ENCODE measurements around the gene ERGIC1.

The ERGIC1 gene

GRCh38 chr5:172866802-172867748 lies 33.0 kb downstream of the ERGIC1 start:
- no peak for DNase-seq

- DNase-seq, result no peak
Observed at GRCh38 chr5:172867761-172868435, 33.8 kb downstream of the ERGIC1 start.

GRCh38 chr5:172868436-172868923 lies 34.4 kb downstream of the ERGIC1 start:
- DNase-seq, result no peak

- no peak for DNase-seq
Observed at GRCh38 chr5:172868924-172869591, 35.0 kb downstream of the ERGIC1 start.

- DNase-seq, result no peak
Observed at GRCh38 chr5:172869691-172870090, 35.6 kb downstream of the ERGIC1 start.

- no peak for DNase-seq
Observed at GRCh38 chr5:172870291-172870714, 36.3 kb downstream of the ERGIC1 start.

GRCh38 chr5:172870715-172871461 lies 36.8 kb downstream of the ERGIC1 start:
- DNase-seq, result no peak

- no peak for DNase-seq
Observed at GRCh38 chr5:172871536-172871935, 37.5 kb downstream of the ERGIC1 start.

- no peak for DNase-seq
Observed at GRCh38 chr5:172871982-172872381, 37.9 kb downstream of the ERGIC1 start.

- DNase-seq, result no peak
Observed at GRCh38 chr5:172872997-172873491, 39.0 kb downstream of the ERGIC1 start.

- DNase-seq, result no peak
Observed at GRCh38 chr5:172873513-172873912, 39.5 kb downstream of the ERGIC1 start.

GRCh38 chr5:172874647-172875504 lies 40.8 kb downstream of the ERGIC1 start:
- DNase-seq, result no peak

GRCh38 chr5:172875505-172876279 lies 41.6 kb downstream of the ERGIC1 start:
- no peak for DNase-seq

- DNase-seq, result no peak
Observed at GRCh38 chr5:172876578-172876977, 42.5 kb downstream of the ERGIC1 start.

- DNase-seq, result no peak
Observed at GRCh38 chr5:172877466-172878260, 43.6 kb downstream of the ERGIC1 start.

GRCh38 chr5:172878585-172878932 lies 44.5 kb downstream of the ERGIC1 start:
- no peak for DNase-seq

- no peak for DNase-seq
Observed at GRCh38 chr5:172878933-172879752, 45.1 kb downstream of the ERGIC1 start.

- DNase-seq, result no peak
Observed at GRCh38 chr5:172881691-172882370, 47.8 kb downstream of the ERGIC1 start.
